Subcutaneous adipose tissue (tissue), 4 donors: ENCODE data around the gene C1GALT1C1L. TPM values are rescaled to one million over a fixed set of nuclear protein-coding genes. Genes with fewer than 3 reads are reported as not detected.

ENCODE experiments used
- CTCF ChIP-seq: fragments of 450-650 bp; IDR thresholded peaks from one replicate; pipeline ENCODE4 v1.5.1; 2016; ENCODE audit warnings: low read depth, mild to moderate bottlenecking, control low read depth, antibody characterized with exemption, moderate library complexity
- total RNA-seq, 4 donors: library from RNA; depleted of rRNA; stranded (reverse); fragments of >200 nt; gene quantifications; one replicate each; pipeline ENCODE4 v1.1.0, GENCODE V29; 2016

Gene C1GALT1C1L
- total RNA-seq, 4 donors from 2014 or later = 1.1 to 2.6 (median 1.6) TPM

- TF ChIP-seq CTCF = no peak
Observed at GRCh38 chr2:43714164-43714563, 37.9 kb upstream of the C1GALT1C1L start.

GRCh38 chr2:43710866-43711265, 34.6 kb upstream of the C1GALT1C1L start:
- TF ChIP-seq CTCF = no peak

- no peak for TF ChIP-seq CTCF
Observed at GRCh38 chr2:43708891-43709290, 32.7 kb upstream of the C1GALT1C1L start.

- TF ChIP-seq CTCF = no peak
Observed at GRCh38 chr2:43708178-43708577, 31.9 kb upstream of the C1GALT1C1L start.

GRCh38 chr2:43707255-43708015, 31.2 kb upstream of the C1GALT1C1L start:
- no peak for TF ChIP-seq CTCF

- no peak for TF ChIP-seq CTCF
Observed at GRCh38 chr2:43701111-43701510, 24.9 kb upstream of the C1GALT1C1L start.

GRCh38 chr2:43699761-43700160, 23.5 kb upstream of the C1GALT1C1L start:
- TF ChIP-seq CTCF = no peak
